ENCODE measurements around the gene CMYA5.

The CMYA5 gene

DNA sequence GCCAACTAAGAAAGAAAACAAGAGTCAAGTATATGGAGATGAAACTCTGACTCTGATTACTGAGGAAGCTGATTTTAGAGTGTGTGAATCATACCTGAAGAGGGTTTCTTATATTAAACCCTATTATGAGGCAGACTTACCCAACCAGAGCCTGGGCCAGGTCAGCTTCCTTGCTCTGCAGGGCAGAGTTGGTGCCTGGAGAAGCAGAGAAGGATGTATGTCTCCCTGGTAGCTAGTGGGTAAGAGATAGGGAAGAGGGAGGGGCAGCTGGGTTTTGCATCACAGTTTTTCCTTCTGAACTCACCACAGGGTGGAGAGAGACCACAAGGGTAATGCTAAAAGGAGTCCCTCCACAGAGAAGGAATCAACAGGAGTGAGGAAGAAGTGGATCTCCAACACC is 104.1 kb downstream of the CMYA5 start:
- H3K4me2 ChIP-seq (ENCODE audit: low read length), result no peak overlapping the region
- H3K36me3 ChIP-seq (ENCODE audit: insufficient read depth, low read length), result no peaks in the 10 kb centered on the region
- no peaks in the 10 kb centered on the region for H4K20me1 ChIP-seq (ENCODE audit: insufficient read depth, low read length)
- H3K9ac ChIP-seq (ENCODE audit: low read length), result no peak overlapping the region
- no peaks in the 10 kb centered on the region for H3K4me1 ChIP-seq (ENCODE audit: insufficient read depth, low read length, severe bottlenecking)
- no peak overlapping the region for H3K4me3 ChIP-seq (ENCODE audit: low read depth, low read length, poor library complexity, severe bottlenecking)
- TF ChIP-seq, protein P1, sequence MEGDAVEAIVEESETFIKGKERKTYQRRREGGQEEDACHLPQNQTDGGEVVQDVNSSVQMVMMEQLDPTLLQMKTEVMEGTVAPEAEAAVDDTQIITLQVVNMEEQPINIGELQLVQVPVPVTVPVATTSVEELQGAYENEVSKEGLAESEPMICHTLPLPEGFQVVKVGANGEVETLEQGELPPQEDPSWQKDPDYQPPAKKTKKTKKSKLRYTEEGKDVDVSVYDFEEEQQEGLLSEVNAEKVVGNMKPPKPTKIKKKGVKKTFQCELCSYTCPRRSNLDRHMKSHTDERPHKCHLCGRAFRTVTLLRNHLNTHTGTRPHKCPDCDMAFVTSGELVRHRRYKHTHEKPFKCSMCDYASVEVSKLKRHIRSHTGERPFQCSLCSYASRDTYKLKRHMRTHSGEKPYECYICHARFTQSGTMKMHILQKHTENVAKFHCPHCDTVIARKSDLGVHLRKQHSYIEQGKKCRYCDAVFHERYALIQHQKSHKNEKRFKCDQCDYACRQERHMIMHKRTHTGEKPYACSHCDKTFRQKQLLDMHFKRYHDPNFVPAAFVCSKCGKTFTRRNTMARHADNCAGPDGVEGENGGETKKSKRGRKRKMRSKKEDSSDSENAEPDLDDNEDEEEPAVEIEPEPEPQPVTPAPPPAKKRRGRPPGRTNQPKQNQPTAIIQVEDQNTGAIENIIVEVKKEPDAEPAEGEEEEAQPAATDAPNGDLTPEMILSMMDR (IDR thresholded peaks at IDR 0.05; ENCODE audit: low read length), result no peak
- TF ChIP-seq EZH2 (IDR thresholded peaks at IDR 0.05; ENCODE audit: borderline replicate concordance, low read length), result no peak
- H3K27me3 ChIP-seq (ENCODE audit: insufficient read depth, low read length), result no peaks in the 10 kb centered on the region
- H2AFZ ChIP-seq (ENCODE audit: low read length), result no peak overlapping the region
- H3F3A ChIP-seq (ENCODE audit: insufficient read depth, low read length), result no peaks in the 10 kb centered on the region
- no peak overlapping the region for H3K27ac ChIP-seq (ENCODE audit: low read depth, low read length, poor library complexity, severe bottlenecking)
- no peaks in the 10 kb centered on the region for H3K9me3 ChIP-seq (ENCODE audit: low read length)
- H3K9me2 ChIP-seq (ENCODE audit: low read depth, low read length), result no peaks in the 10 kb centered on the region
- no peaks in the 10 kb centered on the region for H3K79me2 ChIP-seq (ENCODE audit: insufficient read depth, low read length)

DNA sequence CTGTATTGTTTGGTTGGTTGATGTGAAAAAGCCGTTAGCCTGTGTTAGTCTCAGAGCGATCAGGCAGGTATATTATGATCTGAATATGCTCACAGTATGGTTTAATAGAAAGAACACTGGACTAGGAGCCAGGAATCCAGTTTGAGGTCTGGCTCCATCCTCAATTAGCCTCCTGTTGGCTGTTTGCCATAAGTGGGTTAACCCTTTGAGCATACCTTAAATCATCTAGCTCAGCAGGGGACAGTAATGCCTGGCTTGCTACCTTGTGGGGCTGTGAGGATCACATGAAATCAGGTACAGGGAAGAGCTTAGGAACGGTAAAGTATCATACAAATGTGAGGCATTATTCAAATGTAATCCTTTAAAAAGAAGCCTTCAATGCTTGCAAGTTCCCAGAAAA is 104.7 kb downstream of the CMYA5 start:
- Histone ChIP-seq H3K79me2 (ENCODE audit: insufficient read depth, low read length) (no peaks in the 10 kb centered on the region), H3K9me3 (ENCODE audit: low read length) (no peaks in the 10 kb centered on the region), H4K20me1 (ENCODE audit: insufficient read depth, low read length) (no peaks in the 10 kb centered on the region), H3K9me2 (ENCODE audit: low read depth, low read length) (no peaks in the 10 kb centered on the region), H3K9ac (ENCODE audit: low read length) (no peak overlapping the region), H3K27me3 (ENCODE audit: insufficient read depth, low read length) (no peaks in the 10 kb centered on the region), H3K4me2 (ENCODE audit: low read length) (no peak overlapping the region), H3K4me1 (ENCODE audit: insufficient read depth, low read length, severe bottlenecking) (no peaks in the 10 kb centered on the region), H3K4me3 (ENCODE audit: low read depth, low read length, poor library complexity, severe bottlenecking) (no peak overlapping the region), H3K36me3 (ENCODE audit: insufficient read depth, low read length) (no peaks in the 10 kb centered on the region), H3F3A (ENCODE audit: insufficient read depth, low read length) (no peaks in the 10 kb centered on the region), H2AFZ (ENCODE audit: low read length) (no peak overlapping the region), H3K27ac (ENCODE audit: low read depth, low read length, poor library complexity, severe bottlenecking) (no peak overlapping the region)
- TF ChIP-seq EZH2 (IDR thresholded peaks at IDR 0.05; ENCODE audit: borderline replicate concordance, low read length), result no peak
- TF ChIP-seq, protein P1 (IDR thresholded peaks at IDR 0.05; ENCODE audit: low read length), result no peak

DNA sequence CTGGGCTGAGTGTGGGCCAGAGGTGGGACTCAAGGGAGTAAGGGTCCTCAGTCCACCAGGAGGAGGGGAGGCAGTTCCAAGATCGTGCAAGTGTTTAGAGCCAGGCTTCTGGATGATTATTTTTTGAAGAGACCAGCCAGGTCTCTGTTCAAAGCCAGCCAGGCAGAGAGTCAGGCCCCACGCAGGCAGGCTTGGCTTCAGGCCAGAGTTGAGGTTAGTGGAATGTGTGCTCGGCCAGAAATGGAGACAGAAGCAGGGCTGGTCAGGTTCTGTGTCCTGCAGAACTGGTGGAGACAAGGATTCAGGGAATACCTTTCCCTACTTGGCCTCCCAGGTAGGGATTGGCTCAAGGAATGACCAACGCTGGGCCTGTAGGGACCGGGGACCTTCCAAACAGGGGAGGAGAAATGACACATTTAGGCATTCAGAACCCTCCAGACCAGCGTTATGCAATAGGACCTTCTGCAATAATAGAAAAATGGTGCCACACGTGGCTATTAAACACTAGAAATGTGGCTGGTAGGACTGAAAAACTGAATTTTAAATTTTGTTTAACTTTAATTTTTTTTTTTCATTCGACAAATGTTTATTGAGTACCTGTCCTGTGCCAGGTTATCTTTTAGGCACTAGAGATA is 106.2 kb downstream of the CMYA5 start:
- Histone ChIP-seq H3K9me2 (ENCODE audit: low read depth, low read length) (no peaks in the 10 kb centered on the region), H2AFZ (ENCODE audit: low read length) (no peak overlapping the region), H3K4me1 (ENCODE audit: insufficient read depth, low read length, severe bottlenecking) (no peaks in the 10 kb centered on the region), H3K9me3 (ENCODE audit: low read length) (no peaks in the 10 kb centered on the region), H3K4me2 (ENCODE audit: low read length) (no peak overlapping the region), H3K79me2 (ENCODE audit: insufficient read depth, low read length) (no peaks in the 10 kb centered on the region), H3K36me3 (ENCODE audit: insufficient read depth, low read length) (no peaks in the 10 kb centered on the region), H3K9ac (ENCODE audit: low read length) (no peak overlapping the region), H3K27ac (ENCODE audit: low read depth, low read length, poor library complexity, severe bottlenecking) (no peak overlapping the region), H3K27me3 (ENCODE audit: insufficient read depth, low read length) (no peaks in the 10 kb centered on the region), H3K4me3 (ENCODE audit: low read depth, low read length, poor library complexity, severe bottlenecking) (no peak overlapping the region), H3F3A (ENCODE audit: insufficient read depth, low read length) (no peaks in the 10 kb centered on the region), H4K20me1 (ENCODE audit: insufficient read depth, low read length) (no peaks in the 10 kb centered on the region)
- no peak for TF ChIP-seq EZH2 (IDR thresholded peaks at IDR 0.05; ENCODE audit: borderline replicate concordance, low read length)
- TF ChIP-seq, protein P1 (IDR thresholded peaks at IDR 0.05; ENCODE audit: low read length), result no peak

Measured in OCI-LY1 (cell line).